GM12872 (cell line): ENCODE data around the gene MALT1.

ENCODE experiments used
- CTCF ChIP-seq: IDR thresholded peaks from 3 replicates; pipeline ENCODE4 v1.5.1; 2011; ENCODE audit warnings: low read depth, mild to moderate bottlenecking, low read length, moderate library complexity; ENCODE audit not compliant: insufficient read depth

Gene MALT1

GRCh38 chr18:58682429-58683069 is 11.3 kb downstream of the MALT1 start:
- no peak for TF ChIP-seq CTCF

GRCh38 chr18:58687871-58688308 is 16.6 kb downstream of the MALT1 start:
- TF ChIP-seq CTCF, result no peak

GRCh38 chr18:58690259-58690658 is 19.0 kb downstream of the MALT1 start:
- no peak for TF ChIP-seq CTCF

GRCh38 chr18:58691256-58691655 is 20.0 kb downstream of the MALT1 start:
- no peak for TF ChIP-seq CTCF

GRCh38 chr18:58692422-58693185 is 21.3 kb downstream of the MALT1 start:
- no peak for TF ChIP-seq CTCF

GRCh38 chr18:58694221-58694620 is 23.0 kb downstream of the MALT1 start:
- no peak for TF ChIP-seq CTCF

GRCh38 chr18:58694720-58695468 is 23.6 kb downstream of the MALT1 start:
- no peak for TF ChIP-seq CTCF
